Left cardiac atrium (tissue), 4 donors: ENCODE measurements around the gene NME8. TPM values are rescaled to one million over a fixed set of nuclear protein-coding genes. Genes with fewer than 3 reads are reported as not detected.

Experiments
- ATAC-seq, 2 donors: fragments of 200-7000 bp; cut with Tn5 transposase; one replicate each; pipeline ENCODE4 v1.9.1; 2020; ENCODE audit warnings: mild to moderate bottlenecking in 2 of 2, moderate library complexity in 2 of 2
- DNase-seq: peaks from one replicate; pipeline ENCODE4 v3.0.0-alpha.2; 2020
- intact Hi-C, 2 donors: fragments of 100-400 bp; cut with DNase I; formaldehyde crosslinking; loops; one replicate each; pipeline versions ENCODE4 v1.14.1 to v1.15.1; 2022 to 2023
- total RNA-seq, 2 donors: library from RNA; stranded (reverse); fragmentation: NEBNext Ultra II Directional; extraction: Animal tissue kit (Norgen Biotek cat#: 25700); gene quantifications; one replicate each; pipeline ENCODE4 v1.2.1, GENCODE V29; 2021
- donor health status: DM: no; HTN: yes; CAD: no.
- donor health status: DM: no; HTN: yes; CAD: no; lungs with severe emphysema.
- donor health status: DM: yes; HTN: yes; CAD: no.
- donor health status: Dilated cardiomyopathy.

Gene NME8
- total RNA-seq, 2 donors from 2014 or later: not detected

GRCh38 chr7:37927773-37928444, 79.5 kb downstream of the NME8 start:
- intact Hi-C loops: no loop called here
- no peak for DNase-seq
- no peak for ATAC-seq

GRCh38 chr7:37928878-37929277, 80.5 kb downstream of the NME8 start:
- intact Hi-C loops: no loop called here
- DNase-seq: no peak
- no peak for ATAC-seq

GRCh38 chr7:37930226-37930948, 82.0 kb downstream of the NME8 start:
- ATAC-seq (no peak), DNase-seq (no peak)
- intact Hi-C loops: no loop called here

GRCh38 chr7:37932543-37932942, 84.1 kb downstream of the NME8 start:
- ATAC-seq (no peak), DNase-seq (no peak)
- intact Hi-C loops: no loop called here

GRCh38 chr7:37933018-37933566, 84.7 kb downstream of the NME8 start:
- intact Hi-C loops: no loop called here
- DNase-seq (no peak), ATAC-seq (no peak)

- peak; percentile 77 for DNase-seq
- ATAC-seq: peak; percentile 93 to 96
- intact Hi-C loops: no loop called here
Observed at GRCh38 chr7:37942934-37943610, 94.7 kb downstream of the NME8 start.

- intact Hi-C loops: no loop called here
- DNase-seq: no peak
Observed at GRCh38 chr7:37943905-37944736, 95.7 kb downstream of the NME8 start.

GRCh38 chr7:37944737-37945054, 96.3 kb downstream of the NME8 start:
- intact Hi-C loops: no loop called here

More at GRCh38 chr7:37943905-37944736, 95.7 kb downstream of the NME8 start:
- ATAC-seq: peak in 1 of 2 donors; percentile 19

GRCh38 chr7:37945336-37945735, 96.9 kb downstream of the NME8 start:
- DNase-seq (no peak), ATAC-seq (no peak)
- intact Hi-C loops: no loop called here

More at GRCh38 chr7:37944737-37945054, 96.3 kb downstream of the NME8 start:
- DNase-seq: no peak
- no peak for ATAC-seq

GRCh38 chr7:37947138-37947940, 98.9 kb downstream of the NME8 start:
- DNase-seq (no peak), ATAC-seq (peak in 1 of 2 donors; percentile 14)
- intact Hi-C loops: no loop called here

GRCh38 chr7:37947941-37948210, 99.5 kb downstream of the NME8 start:
- intact Hi-C loops: no loop called here
- ATAC-seq: no peak
- DNase-seq: no peak

Other genes starting within 250 kb of the NME8 start
- gene GPR141, start 164.8 kb upstream of the NME8 start, total RNA-seq: under 1 TPM in 1 of 2 donors, not detected in 1; 0.56 TPM
- 1 to 10 TPM; 3.0 to 4.8 TPM for gene SFRP4, start 68.2 kb downstream of the NME8 start, total RNA-seq
- 10 to 100 TPM; 19.2 to 24.2 TPM for gene EPDR1, start 72.0 kb downstream of the NME8 start, total RNA-seq